ENCODE data around the gene ZNF579.
"Not testable (repeated sequence)": the region's sequence is repeated elsewhere in the genome, so short reads cannot be mapped to it uniquely, and the experiment has no call there.

Gene ZNF579

DNA sequence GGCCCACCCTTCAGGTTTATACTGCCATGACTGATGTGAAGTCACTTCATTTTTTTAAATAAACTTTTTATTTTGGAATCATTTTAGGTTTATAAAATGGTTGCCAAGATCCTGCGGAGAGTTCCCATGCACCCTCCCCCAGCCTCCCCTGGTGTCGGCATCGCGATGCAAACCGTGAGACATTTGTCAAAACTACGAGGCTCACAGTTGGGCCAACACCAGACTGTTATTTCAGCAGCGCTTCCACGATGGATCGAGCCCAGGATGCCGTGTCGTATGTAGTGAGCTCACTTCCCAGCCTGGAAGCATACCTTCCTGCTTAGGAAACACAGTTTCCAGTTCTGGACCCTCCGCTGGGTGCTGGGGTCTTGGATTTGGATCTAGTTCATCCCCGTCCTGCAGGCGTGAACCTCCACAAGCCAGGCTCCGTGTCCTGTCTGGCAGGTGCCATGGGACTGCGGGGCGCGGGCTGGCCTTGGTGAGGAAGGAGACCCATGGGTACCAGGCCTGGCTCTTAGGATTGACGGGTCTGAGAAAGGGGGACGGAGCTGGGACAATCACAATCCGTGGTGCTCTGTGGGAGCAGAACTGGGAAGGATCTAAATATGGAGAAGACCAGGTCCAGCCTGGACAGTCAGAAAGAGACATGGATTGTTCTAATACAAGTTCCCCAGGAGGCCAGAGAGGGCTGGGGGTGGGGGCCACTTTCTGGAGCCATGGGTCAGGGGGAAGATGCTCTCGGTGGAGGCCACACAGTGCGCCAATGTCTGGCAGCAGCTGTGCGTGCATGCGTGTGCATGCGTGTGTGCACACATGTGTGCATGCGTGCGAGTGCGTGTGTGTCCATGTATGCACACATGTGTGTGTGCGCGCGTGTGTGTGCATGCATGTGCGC lies 41.3 kb downstream of the ZNF579 start:
- no peak for DNase-seq (ENCODE audit: low read depth)

DNA sequence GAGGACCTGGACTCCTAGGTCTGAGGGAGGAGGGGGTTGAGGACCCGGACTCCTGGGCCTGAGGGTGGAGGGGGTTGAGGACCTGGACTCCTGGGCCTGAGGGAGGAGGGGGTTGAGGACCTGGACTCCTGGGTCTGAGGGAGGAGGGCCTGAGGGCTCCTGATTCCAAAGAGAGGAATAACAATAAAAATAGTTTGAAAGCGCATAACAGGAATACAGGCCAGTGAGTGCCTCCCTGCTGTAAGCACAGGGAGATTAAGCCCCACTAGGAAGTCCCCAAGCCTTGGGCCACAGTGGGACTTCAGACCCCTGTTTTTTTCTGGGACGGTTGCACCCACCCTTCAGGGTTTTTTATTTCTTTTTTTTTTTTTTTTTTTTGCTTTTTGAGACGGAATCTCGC lies 42.5 kb downstream of the ZNF579 start:
- no peak for DNase-seq (ENCODE audit: low read depth)

DNA sequence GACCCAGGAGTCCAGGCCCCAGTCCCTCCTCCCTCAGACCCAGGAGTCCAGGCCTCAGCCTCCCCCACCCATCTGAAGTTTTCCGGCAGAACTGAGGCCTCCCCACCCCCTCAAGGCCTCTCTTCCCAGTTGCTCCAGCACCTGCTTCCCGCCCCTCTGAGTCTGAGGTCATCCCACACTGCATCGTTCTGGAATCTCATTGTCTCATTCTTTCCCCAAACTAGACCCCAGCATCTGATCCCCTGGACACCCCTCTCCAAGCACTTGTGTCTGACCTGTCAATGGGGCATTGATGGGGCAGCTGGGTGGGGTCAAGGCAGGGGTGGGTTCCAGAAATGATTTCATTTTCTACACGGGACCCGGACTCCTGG lies 42.9 kb downstream of the ZNF579 start:
- no peak for DNase-seq (ENCODE audit: low read depth)

DNA sequence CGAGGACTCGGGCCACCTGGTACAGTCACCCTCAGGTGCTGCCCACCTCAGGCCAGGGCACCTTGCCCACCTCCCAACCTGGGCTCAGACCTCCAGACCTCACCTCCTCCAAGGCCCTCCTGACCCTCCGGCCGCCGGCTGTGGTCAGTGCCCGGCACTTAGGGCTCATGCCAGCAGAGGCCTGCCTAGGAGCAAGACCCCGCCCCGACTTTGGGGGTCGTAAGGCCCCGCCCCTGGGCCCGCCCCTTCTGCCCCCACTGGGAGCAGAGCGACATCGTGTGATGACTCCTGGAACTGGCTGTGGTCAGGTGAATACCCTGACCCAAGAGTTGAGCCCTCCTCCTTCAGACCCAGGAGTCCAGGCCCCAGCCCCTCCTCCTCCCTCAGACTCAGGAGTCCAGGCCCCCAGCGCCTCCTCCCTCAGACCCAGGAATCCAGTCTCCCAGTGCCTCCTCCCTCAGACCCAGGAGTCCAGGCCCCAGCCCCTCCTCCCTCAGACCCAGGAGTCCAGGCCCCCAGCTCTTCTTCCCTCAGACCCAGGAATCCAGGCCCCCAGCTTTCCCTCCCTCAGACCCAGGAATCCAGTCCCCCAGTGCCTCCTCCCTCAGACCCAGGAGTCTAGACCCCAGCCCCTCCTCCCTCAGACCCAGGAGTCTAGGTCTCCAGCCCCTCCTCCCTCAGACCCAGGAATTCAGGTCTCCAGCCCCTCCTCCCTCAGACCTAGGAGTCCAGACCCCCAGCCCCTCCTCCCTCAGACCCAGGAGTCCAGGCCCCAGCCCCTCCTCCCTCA lies 43.5 kb downstream of the ZNF579 start, which contains the start of gene SBK2:
TSS of gene SBK2 (minus strand) at position 183 of the 790 bp plus-strand sequence. CDS start 839 bp downstream, outside the sequence.
- no peak for DNase-seq (ENCODE audit: low read depth)

DNA sequence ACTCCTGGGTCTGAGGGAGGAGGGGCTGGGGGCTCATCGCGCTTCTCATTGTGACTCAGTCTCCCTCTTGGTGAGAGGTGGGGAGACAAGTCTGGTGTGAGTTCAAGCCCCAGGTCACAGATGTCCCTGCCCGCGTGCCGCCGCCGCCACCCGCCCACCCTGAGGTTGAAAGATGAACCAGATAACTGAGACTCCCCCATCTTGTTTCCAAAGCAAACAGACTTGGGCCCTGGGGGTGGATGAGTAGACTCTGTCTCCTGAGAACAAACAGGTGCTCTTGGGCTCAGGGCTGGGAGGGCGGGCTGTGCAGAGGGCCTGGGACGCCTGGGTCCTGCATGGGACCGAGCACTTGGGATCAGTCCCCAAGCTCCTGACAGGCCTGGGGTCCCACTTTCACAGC lies 44.3 kb downstream of the ZNF579 start:
- no peak for DNase-seq (ENCODE audit: low read depth)

DNA sequence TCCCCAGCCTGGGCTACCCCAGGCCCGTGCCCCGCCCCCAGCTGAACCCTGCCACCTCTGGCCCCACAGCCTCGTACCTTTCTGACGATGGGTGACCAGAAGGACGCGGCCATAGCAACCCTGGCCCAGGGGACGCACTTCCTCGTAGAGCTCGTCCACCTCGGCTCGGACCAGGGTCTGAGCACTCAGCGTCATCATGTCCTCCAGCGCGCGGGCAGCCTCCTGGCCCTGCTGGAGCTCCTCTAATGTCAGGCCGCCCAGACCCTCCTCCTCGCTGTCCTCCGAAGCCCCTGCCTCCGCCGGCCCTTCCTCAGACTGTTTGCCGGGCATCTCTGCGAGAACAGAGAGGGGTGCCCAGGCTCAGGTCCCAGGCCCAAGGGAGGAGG lies 44.7 kb downstream of the ZNF579 start:
- no peak for DNase-seq (ENCODE audit: low read depth)

DNA sequence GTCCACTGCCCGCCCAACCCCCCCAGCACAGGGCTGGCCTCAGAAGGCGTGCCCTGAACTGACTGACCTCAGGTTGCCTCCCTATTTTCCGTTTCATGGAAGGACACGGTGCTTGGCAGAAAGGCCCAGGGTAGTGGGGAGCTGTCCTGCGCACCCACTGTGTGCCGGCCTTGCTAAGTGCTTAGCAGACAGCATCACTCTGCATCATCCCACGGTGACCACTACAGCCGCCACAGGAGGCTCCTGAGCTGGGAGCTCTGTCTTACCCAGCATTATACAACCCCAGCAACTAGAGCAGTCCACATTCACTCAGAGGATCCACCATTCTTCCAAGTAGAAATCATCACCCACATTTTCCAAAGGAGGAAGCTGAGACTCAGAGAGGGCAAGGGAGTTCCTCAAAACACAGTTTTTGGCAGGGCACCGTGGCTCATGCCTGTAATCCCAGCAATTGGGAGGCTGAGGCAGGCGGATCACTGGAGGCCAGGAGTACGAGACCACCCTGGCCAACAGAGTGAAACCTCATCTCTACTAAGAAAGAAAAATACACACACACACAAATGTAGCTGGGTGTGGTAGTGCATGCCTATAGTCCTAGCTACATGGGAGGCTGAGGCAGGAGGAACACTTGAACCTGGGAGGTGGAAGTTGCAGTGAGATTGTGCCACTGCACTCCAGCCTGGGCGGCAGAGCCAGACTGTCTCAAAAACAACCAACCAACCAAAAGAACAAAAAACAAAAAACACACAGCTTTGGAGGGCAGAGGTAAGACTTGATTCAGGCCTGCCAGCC lies 45.3 kb downstream of the ZNF579 start:
- DNase-seq (ENCODE audit: low read depth): no peak

DNA sequence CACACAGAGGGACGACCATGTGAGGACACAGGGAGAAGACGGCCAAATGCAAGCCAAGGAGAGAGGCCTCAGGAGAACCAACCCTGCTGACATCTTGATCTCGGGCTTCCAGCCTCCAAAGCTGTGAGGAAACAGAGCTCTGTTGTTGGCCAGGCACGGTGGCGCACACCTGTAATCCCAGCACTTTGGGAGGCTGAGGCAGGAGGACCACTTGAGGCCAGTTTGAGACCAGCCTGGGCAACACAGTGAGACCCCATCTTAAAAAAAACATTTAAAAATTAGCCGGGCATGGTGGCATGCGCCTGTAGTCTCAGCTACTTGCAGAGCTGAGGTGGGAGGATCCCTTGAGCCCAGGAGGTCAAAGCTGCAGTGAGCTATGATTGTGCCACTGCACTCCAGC lies 46.4 kb downstream of the ZNF579 start:
- DNase-seq (ENCODE audit: low read depth): not testable (repeated sequence)

DNA sequence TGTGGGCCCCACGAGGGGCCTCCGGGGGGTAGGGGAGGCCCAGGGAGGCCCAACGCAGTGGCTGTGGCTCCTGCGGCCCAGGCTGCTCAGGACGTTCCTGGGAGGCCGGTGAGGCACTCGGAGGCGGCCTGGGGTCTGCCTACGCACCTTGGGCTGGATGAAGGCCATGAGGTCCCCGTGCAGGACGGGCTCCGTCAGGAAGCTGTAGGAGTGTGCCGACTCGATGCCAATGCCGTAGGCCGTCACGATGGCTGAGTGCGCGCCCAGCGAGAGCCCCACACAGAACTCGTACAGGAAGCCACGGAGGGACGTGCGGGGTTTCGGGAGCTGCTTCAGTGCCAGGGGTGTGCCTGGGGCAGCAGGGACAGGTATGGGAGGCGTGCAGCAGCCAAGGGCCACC lies 49.7 kb downstream of the ZNF579 start:
- DNase-seq (ENCODE audit: low read depth): no peak

DNA sequence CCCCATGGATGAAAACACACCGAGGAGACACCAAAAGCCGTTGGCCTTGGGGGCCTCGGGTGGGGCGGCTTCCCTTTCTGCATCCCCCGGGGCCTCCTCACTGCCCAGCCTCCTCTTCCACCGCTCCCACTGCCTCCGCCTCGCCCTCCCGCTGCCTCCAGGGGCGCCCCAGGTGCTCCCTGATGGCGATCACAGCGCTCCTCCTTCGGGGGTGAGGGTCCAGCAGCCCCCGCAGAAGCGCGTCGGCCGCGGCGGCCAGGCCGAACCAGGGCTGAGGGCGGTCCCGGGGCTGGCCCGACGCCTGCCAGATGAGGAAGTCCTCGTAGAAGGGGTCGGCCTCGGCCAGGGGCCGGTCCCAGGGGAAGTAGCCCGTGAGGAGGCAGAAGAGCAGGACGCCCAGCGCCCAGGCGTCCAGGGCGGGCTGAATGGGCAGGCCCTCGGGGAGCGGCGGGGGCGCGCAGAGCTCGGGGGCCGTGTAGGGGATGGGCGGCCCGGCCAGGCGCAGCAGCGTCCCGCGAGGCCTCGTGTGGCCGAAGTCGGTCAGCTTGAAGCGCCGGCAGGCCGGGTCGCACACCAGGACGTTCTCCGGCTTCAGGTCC lies 50.9 kb downstream of the ZNF579 start:
- no peak for DNase-seq (ENCODE audit: low read depth)

DNA sequence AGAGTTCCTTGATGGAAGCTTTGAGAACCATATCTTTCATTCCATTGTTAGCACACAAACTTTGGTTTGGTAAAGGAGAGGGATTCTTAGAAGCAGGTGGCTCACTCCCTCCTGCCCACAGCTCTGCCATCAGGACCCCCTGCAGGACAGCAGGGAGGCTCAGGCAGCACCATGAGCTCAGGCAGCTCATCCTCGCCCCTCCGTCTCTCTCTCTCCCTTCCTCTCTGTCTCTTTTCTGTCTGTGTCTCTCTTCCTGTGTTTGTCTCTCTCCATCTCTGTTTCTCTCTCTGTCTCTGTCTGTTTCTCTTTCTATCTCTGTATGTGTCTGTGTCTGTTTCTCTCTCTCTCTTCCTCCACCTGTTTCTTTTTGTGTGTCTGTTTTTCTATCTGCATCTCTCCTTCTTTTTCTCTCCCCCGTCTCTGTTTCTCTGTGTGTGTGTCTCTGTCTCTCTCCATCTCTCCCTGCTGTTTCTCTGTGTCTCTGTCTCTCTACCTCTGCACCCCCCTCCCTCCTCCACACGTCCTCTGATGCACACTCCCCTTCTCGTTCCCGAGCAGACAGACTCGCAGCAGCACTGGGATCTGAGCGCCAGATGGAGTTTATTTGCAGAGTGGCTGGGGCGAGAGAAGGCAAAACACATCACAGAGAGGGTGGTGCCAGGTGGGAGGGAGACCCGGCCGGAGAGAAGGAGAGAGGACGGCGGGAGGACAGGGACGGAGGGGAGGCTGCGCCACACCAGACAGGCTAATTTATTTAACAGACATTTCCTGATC lies 52.4 kb downstream of the ZNF579 start:
- DNase-seq (ENCODE audit: low read depth): no peak

DNA sequence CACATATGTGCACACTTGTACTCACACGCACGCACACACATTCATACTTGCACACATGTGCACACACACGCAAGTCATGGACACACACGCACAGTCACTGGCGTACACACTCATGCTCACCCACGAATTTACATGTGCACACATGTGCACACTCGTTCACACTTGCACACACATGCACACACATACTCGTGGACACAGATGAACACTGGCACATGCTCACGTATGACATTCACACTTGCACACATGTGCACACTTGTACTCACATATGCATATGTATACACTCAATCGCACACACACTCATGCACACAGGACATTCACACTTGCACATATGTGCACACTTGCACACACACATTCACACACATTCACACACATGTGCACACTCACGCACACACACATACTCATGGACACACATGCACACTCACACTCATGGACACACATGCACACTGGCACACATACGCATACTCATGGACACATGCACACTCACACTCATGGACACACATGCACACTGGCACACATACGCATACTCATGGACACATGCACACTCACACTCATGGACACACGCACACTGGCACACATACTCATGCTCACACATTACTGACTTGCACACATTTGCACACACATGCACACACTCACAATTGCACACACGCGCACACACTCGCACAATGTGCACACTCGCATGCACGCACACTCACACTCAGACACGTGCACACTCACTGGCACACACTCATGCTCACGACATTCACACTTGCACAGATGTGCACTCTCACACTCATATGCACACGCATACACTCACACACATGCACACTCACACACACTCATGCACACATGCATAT lies 53.2 kb downstream of the ZNF579 start:
- DNase-seq (ENCODE audit: low read depth): no peak

Data from T follicular helper cell (primary cell).